Natural killer cell (primary cell): ENCODE measurements around the gene TNIK. TPM values are rescaled to one million over a fixed set of nuclear protein-coding genes. Genes with fewer than 3 reads are reported as not detected.

Experiments
- ATAC-seq, 3 donors: fragments of 150-1000 bp in 2 of 3; fragments of 200-7000 bp in 1 of 3; cut with Tn5 transposase; 1 replicate in 1 of 3; 2 replicates in 2 of 3; pipeline ENCODE4 v1.10.0; 2021; ENCODE audit warnings: mild to moderate bottlenecking in 2 of 3, moderate library complexity in 2 of 3
- DNase-seq, 2 donors: peaks; one replicate each; pipeline versions ENCODE4 v3.0.0 to v3.0.0-alpha.2; 2013 to 2021; ENCODE audit warnings: mixed read lengths in 1 of 2
- H3K27ac ChIP-seq: one replicate; pipeline ENCODE4 v1.5.1; 2013; ENCODE audit warnings: mild to moderate bottlenecking, low read length
- H3K27me3 ChIP-seq: one replicate; pipeline ENCODE4 v1.6.1; 2013; ENCODE audit warnings: low read length; ENCODE audit not compliant: control insufficient read depth, insufficient read depth
- H3K36me3 ChIP-seq: one replicate; pipeline ENCODE4 v1.6.1; 2013; ENCODE audit warnings: low read length; ENCODE audit not compliant: control insufficient read depth, insufficient read depth
- H3K4me1 ChIP-seq: one replicate; pipeline ENCODE4 v1.6.1; 2013; ENCODE audit warnings: low read length; ENCODE audit not compliant: control insufficient read depth, insufficient read depth
- H3K4me3 ChIP-seq: one replicate; pipeline ENCODE4 v1.5.1; 2013; ENCODE audit warnings: low read length
- H3K9me3 ChIP-seq: one replicate; pipeline ENCODE4 v1.6.1; 2013; ENCODE audit warnings: low read length; ENCODE audit not compliant: control insufficient read depth, insufficient read depth
- H3K27ac Mint-ChIP-seq, 2 donors: one replicate each; pipeline ENCODE4 v1.8.0; 2022; ENCODE audit warnings: mild to moderate bottlenecking in 2 of 2, mixed read lengths in 2 of 2, moderate library complexity in 1 of 2
- H3K27me3 Mint-ChIP-seq, 2 donors: one replicate each; pipeline ENCODE4 v1.8.0; 2022; ENCODE audit warnings: low read depth in 2 of 2, mixed read lengths in 2 of 2
- H3K36me3 Mint-ChIP-seq: one replicate; pipeline ENCODE4 v1.8.0; 2022; ENCODE audit warnings: mixed read lengths
- H3K4me1 Mint-ChIP-seq, 2 donors: one replicate each; pipeline ENCODE4 v1.8.0; 2022; ENCODE audit warnings: mixed read lengths in 2 of 2
- H3K4me3 Mint-ChIP-seq: one replicate; pipeline ENCODE4 v1.8.0; 2022; ENCODE audit warnings: mild to moderate bottlenecking, moderate library complexity, mixed read lengths
- H3K9me3 Mint-ChIP-seq, 2 donors: one replicate each; pipeline ENCODE4 v1.8.0; 2022; ENCODE audit warnings: mixed read lengths in 2 of 2
- WGBS: methylation state at CpG from one replicate; pipeline ENCODE4 v1.1.7; 2013; ENCODE audit warnings: missing lambda C conversion rate; ENCODE audit not compliant: insufficient coverage; 5-methylcytosine and 5-hydroxymethylcytosine counted together
- intact Hi-C: fragments of 100-400 bp; cut with micrococcal nuclease; formaldehyde crosslinking; loops from one replicate; pipeline ENCODE4 v1.14.2; 2022
- total RNA-seq, 4 donors: library from RNA; stranded (reverse); fragments of 120-200 nt in 1 of 4; gene quantifications; one replicate each; pipeline versions ENCODE4 v1.2.3 to v1.2.4, GENCODE V29; 2013 to 2022
- TF ChIP-seq, protein P1 (sequence below): fragments of 200-600 bp; IDR thresholded peaks from one replicate; pipeline ENCODE4 v1.8.0; 2022; ENCODE audit warnings: antibody characterized with exemption

Gene TNIK
- total RNA-seq, 3 donors from 2014 or later (not counting 1 experiment from before 2014, with no cell fraction given) = 93.7 to 122 (median 119) TPM

DNA sequence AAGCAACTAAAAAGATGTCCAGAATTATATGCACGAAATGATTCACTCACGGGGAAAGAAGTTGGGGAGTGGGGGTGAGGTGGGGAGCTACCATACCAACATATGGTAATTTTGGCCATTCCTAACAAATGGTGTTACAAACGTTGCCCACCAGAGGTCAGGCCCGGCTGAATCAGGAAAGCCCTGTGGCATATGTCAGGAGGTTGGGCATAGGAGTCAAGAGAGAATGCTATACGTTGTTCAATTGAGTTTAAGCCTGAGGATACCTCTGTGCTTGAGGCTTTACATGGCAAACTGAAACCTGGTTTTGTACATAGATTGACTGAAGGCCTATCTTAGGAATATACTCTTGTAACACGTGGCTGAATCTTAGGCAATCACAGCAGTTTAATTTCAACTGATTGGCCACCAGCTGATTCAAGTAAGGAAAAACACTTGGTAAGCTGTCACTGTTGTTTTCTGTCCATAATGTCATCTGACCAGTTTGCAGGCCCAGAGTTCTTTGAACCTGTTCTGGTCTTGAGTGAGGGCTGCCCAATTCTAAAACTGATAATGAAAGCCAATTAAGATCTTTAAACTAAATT is 410.3 kb downstream of the TNIK start:
- Mint-ChIP-seq H3K4me1 (no peaks in the 10 kb centered on the region), H3K36me3 (no peaks in the 10 kb centered on the region), H3K27me3 (peaks cover 8 to 13% of the 10 kb centered on the region in 2 donors), H3K9me3 (no peaks in the 10 kb centered on the region), H3K27ac (no peak overlapping the region), H3K4me3 (no peak overlapping the region)
- no peaks in the 10 kb centered on the region for H3K36me3 ChIP-seq
- DNase-seq = peak in 1 of 2 donors; percentile 57
- no peak overlapping the region for H3K4me3 ChIP-seq
- no peak overlapping the region for H3K27ac ChIP-seq
- TF ChIP-seq, protein P1, sequence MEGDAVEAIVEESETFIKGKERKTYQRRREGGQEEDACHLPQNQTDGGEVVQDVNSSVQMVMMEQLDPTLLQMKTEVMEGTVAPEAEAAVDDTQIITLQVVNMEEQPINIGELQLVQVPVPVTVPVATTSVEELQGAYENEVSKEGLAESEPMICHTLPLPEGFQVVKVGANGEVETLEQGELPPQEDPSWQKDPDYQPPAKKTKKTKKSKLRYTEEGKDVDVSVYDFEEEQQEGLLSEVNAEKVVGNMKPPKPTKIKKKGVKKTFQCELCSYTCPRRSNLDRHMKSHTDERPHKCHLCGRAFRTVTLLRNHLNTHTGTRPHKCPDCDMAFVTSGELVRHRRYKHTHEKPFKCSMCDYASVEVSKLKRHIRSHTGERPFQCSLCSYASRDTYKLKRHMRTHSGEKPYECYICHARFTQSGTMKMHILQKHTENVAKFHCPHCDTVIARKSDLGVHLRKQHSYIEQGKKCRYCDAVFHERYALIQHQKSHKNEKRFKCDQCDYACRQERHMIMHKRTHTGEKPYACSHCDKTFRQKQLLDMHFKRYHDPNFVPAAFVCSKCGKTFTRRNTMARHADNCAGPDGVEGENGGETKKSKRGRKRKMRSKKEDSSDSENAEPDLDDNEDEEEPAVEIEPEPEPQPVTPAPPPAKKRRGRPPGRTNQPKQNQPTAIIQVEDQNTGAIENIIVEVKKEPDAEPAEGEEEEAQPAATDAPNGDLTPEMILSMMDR = peak; percentile 31
- H3K9me3 ChIP-seq = no peaks in the 10 kb centered on the region
- intact Hi-C loops = loop anchor here (1.0 kb wide), 2 partner anchors 88 to 517 kb away; no protein-coding TSS in a partner anchor
- H3K27me3 ChIP-seq = no peaks in the 10 kb centered on the region
- 17% methylated on average over 6 of the region's 6 CpGs for WGBS
- no peaks in the 10 kb centered on the region for H3K4me1 ChIP-seq
- ATAC-seq = peak; percentile 49 to 79 (median 66)

DNA sequence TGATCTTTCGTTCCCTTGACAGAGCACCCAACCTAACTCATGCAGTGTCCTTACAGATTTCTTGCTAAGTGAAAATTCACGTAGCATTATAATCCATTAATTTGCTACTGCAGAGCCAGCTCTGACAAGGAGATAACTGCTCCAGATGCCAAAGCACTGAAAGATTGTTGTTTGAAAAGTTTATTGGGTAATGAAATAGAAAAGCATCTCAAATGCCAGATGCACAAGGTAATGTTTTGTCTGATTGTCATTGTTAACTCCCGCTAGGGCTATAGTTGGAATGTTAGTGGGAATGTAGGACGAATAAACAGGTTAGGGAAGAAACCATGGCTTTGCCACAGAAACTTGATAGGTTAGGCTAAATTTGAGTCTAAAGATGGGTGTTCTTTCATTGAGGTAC is 413.4 kb downstream of the TNIK start:
- H3K4me1 Mint-ChIP-seq = no peaks in the 10 kb centered on the region
- H3K36me3 Mint-ChIP-seq = no peaks in the 10 kb centered on the region

GRCh38 chr3:171044835-171045793 is 415.1 kb downstream of the TNIK start:
- H3K9me3 Mint-ChIP-seq = no peaks in the 10 kb centered on the region
- WGBS = 91% methylated on average over 14 of the region's 14 CpGs
- Histone ChIP-seq H3K4me1 (no peaks in the 10 kb centered on the region), H3K27me3 (no peaks in the 10 kb centered on the region), H3K36me3 (no peaks in the 10 kb centered on the region), H3K9me3 (no peaks in the 10 kb centered on the region), H3K27ac (no peak overlapping the region), H3K4me3 (no peak overlapping the region)
- no peak for ATAC-seq
- TF ChIP-seq, protein P1 = no peak
- no peak overlapping the region for H3K27ac Mint-ChIP-seq
- no peak for DNase-seq
- no peaks in the 10 kb centered on the region for H3K36me3 Mint-ChIP-seq
- intact Hi-C loops = no loop called here
- H3K4me3 Mint-ChIP-seq = no peak overlapping the region
- no peaks in the 10 kb centered on the region for H3K4me1 Mint-ChIP-seq
- peaks cover 8 to 9% of the 10 kb centered on the region in 2 donors for H3K27me3 Mint-ChIP-seq

More for the DNA sequence above, 413.4 kb downstream of the TNIK start:
- Histone ChIP-seq H3K4me1 (no peaks in the 10 kb centered on the region), H3K36me3 (no peaks in the 10 kb centered on the region), H3K9me3 (no peaks in the 10 kb centered on the region), H3K4me3 (no peak overlapping the region), H3K27me3 (no peaks in the 10 kb centered on the region), H3K27ac (no peak overlapping the region)
- Mint-ChIP-seq H3K4me3 (no peak overlapping the region), H3K27ac (no peak overlapping the region), H3K27me3 (peaks cover 8 to 13% of the 10 kb centered on the region in 2 donors), H3K9me3 (no peaks in the 10 kb centered on the region)
- TF ChIP-seq, protein P1 = no peak
- intact Hi-C loops = no loop called here
- ATAC-seq = no peak
- 91% methylated on average over 4 of the region's 4 CpGs for WGBS
- DNase-seq = no peak
